ENCODE data around the gene LRRIQ4.

GRCh38 chr3:169771497-169772304 lies 41.0 kb upstream of the LRRIQ4 start:
- TF ChIP-seq CTCF (IDR thresholded peaks at IDR 0.05; ENCODE audit: low read depth, low read length) (no peak), EZH2phosphoT487 (IDR thresholded peaks at IDR 0.05; ENCODE audit: low read depth) (no peak)
